ENCODE measurements around the gene CGNL1. TPM values are rescaled to one million over a fixed set of nuclear protein-coding genes. Genes with fewer than 3 reads are reported as not detected.

The CGNL1 gene
- total RNA-seq, 2 donors from 2014 or later, result 3.9 to 4.7 TPM

- Histone ChIP-seq H3K4me3 (no peak overlapping the region), H3K4me1 (no peaks in the 10 kb centered on the region), H3K9ac (ENCODE audit: low read depth in 2 of 2, low read length in 2 of 2) (peak overlapping the region in 1 of 2 donors; percentile 23), H3K27ac (peak overlapping the region; percentile 50), H3K27me3 (no peaks in the 10 kb centered on the region), H3K9me3 (no peaks in the 10 kb centered on the region), H3K36me3 (no peaks in the 10 kb centered on the region)
- intact Hi-C loops (cut with DNase I), result no loop called here
- no peak for TF ChIP-seq CTCF (IDR thresholded peaks at IDR 0.05)
- no peak for DNase-seq
Measured at GRCh38 chr15:57496594-57496945, 120.3 kb downstream of the CGNL1 start.

- Histone ChIP-seq H3K4me1 (no peaks in the 10 kb centered on the region), H3K36me3 (no peaks in the 10 kb centered on the region), H3K27me3 (no peaks in the 10 kb centered on the region), H3K4me3 (no peak overlapping the region), H3K9ac (ENCODE audit: low read depth in 2 of 2, low read length in 2 of 2) (peak overlapping the region in 1 of 2 donors; percentile 23), H3K9me3 (no peaks in the 10 kb centered on the region), H3K27ac (peak overlapping the region; percentile 50)
- peak; percentile 66 for DNase-seq
- no peak for TF ChIP-seq CTCF (IDR thresholded peaks at IDR 0.05)
- intact Hi-C loops (cut with DNase I), result no loop called here
Measured at GRCh38 chr15:57496946-57497869, 120.9 kb downstream of the CGNL1 start.

DNA sequence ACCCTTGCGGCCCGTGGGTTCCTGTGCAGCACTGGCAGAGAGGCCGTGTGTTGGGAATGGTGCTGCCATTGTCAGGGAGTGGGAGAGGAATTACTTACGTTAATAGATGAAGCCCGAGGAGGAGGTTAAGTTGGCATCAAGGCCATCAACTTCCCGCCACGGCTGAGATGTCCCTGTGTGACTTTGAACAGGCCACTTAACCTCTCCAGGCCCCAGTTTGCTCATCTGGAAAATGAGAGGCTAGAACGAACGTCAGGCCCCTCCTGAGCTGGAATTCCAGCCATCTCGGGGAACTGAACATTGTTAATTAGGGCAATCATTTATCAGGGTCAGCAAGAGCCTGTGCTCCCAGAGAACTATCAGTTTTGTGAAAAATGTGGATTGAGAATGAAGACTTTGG is 124.0 kb downstream of the CGNL1 start:
- Histone ChIP-seq H3K9me3 (no peaks in the 10 kb centered on the region), H3K9ac (ENCODE audit: low read depth in 2 of 2, low read length in 2 of 2) (no peak overlapping the region), H3K27me3 (no peaks in the 10 kb centered on the region), H3K4me3 (no peak overlapping the region), H3K27ac (no peak overlapping the region), H3K4me1 (peaks cover 6% of the 10 kb centered on the region), H3K36me3 (no peaks in the 10 kb centered on the region)
- DNase-seq, result no peak
- intact Hi-C loops (cut with DNase I), result no loop called here
- TF ChIP-seq CTCF (IDR thresholded peaks at IDR 0.05), result no peak

DNA sequence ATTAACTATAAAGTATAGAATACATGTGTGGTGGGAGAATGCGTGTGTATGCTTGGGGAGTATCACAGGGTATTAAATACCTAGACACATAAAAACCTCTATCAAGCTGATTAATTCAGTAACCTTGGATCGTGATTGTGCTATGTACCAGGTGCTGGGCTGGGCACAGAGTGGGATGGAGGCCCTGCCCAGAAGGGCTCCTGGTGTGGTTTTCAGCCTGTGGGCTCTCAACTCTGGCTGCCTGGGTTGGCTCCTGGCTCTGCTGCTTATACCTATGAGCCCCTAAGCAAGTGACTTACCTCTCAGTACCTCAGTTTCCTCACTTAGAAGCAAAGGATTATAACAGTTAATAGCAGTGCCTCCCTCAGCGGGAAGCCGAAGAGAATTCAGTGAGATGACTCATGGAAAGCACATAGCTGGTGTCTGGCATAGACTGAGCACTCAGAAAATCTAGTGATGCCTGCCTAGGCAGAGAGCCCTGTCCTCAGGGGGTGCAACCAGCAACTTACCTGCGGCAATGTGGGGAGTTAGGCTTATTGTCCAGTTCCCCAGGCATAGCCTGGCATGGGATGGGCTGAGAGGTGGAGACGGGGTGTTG is 124.8 kb downstream of the CGNL1 start:
- Histone ChIP-seq H3K36me3 (no peaks in the 10 kb centered on the region), H3K27ac (no peak overlapping the region), H3K9me3 (no peaks in the 10 kb centered on the region), H3K27me3 (no peaks in the 10 kb centered on the region), H3K9ac (ENCODE audit: low read depth in 2 of 2, low read length in 2 of 2) (no peak overlapping the region), H3K4me3 (no peak overlapping the region), H3K4me1 (peaks cover 12% of the 10 kb centered on the region)
- intact Hi-C loops (cut with DNase I), result no loop called here
- DNase-seq, result no peak
- no peak for TF ChIP-seq CTCF (IDR thresholded peaks at IDR 0.05)

DNA sequence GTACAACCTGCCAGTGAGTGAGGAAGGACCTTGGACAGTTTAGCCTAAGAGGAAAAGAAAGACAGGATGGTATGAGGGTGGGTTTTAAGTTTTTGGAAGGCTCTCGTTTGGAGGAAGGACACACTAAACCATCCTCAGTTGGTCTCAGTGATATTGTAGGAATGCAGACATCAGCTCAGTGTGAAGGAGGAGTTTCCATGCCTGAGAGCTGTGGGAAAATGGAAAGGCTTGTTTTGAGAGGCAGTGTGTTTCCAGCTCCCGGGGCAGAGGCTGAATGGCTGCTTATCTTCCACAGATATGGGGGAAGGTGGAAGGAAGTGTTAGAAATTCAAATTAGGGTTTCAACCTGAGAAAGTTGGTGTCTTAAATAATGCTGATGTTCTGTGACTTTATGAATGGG is 125.8 kb downstream of the CGNL1 start:
- intact Hi-C loops (cut with DNase I), result no loop called here
- no peaks in the 10 kb centered on the region for H3K27me3 ChIP-seq
- no peak for DNase-seq
- no peaks in the 10 kb centered on the region for H3K9me3 ChIP-seq
- TF ChIP-seq CTCF (IDR thresholded peaks at IDR 0.05), result no peak
- H3K9ac ChIP-seq (ENCODE audit: low read depth in 2 of 2, low read length in 2 of 2), result no peak overlapping the region
- no peak overlapping the region for H3K4me3 ChIP-seq
- H3K4me1 ChIP-seq, result peaks cover 12% of the 10 kb centered on the region
- H3K36me3 ChIP-seq, result no peaks in the 10 kb centered on the region
- H3K27ac ChIP-seq, result no peak overlapping the region

Measured in colonic mucosa (tissue), 4 donors.